ENCODE measurements around the gene NOX4.

DNA sequence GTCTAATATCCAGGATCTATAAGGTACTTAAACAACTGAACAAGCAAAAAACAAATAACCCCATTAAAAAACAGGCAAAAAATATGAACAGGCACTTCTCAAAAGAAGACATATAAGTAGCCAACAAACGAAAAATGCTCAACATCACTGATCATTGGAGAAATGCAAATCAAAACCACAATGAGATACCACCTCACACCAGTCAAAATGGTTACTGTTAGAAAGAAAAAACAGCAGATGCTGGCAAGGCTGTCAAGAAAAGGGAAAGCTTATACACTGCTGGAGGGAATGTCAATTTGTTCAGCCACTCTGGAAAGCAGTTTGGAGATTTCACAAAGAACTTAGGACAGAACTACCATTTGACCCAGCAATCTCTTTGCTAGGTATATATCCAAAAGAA is 30.6 kb upstream of the NOX4 start:
- TF ChIP-seq CTCF (IDR thresholded peaks at IDR 0.05): no peak
- TF ChIP-seq POLR2A (IDR thresholded peaks at IDR 0.05): no peak

Data from vagina (tissue), 2 donors.